Mesodermal cell (in vitro differentiated cells): ENCODE results near the gene DOCK1.

Source experiments
- H3K27ac ChIP-seq: 2 replicates; pipeline ENCODE4 v1.7.0; 2013; ENCODE audit warnings: mild to moderate bottlenecking, low read depth, low read length, moderate library complexity; ENCODE audit not compliant: severe bottlenecking
- H3K36me3 ChIP-seq: 2 replicates; pipeline ENCODE4 v1.7.1; 2013; ENCODE audit warnings: mild to moderate bottlenecking, low read length, moderate library complexity; ENCODE audit not compliant: control insufficient read depth, insufficient read depth
- H3K4me1 ChIP-seq: one replicate; pipeline ENCODE4 v1.7.1; 2013; ENCODE audit warnings: mild to moderate bottlenecking, low read length; ENCODE audit not compliant: insufficient read depth, control insufficient read depth, poor library complexity, severe bottlenecking
- H3K4me3 ChIP-seq: 2 replicates; pipeline ENCODE4 v1.7.0; 2013; ENCODE audit warnings: low read length, control low read depth, mild to moderate bottlenecking; ENCODE audit not compliant: insufficient read depth, poor library complexity, severe bottlenecking; ENCODE audit errors: extremely low read depth
- H3K9me3 ChIP-seq: 2 replicates; pipeline ENCODE4 v1.7.1; 2013; ENCODE audit warnings: mild to moderate bottlenecking, low read length, moderate library complexity; ENCODE audit not compliant: control insufficient read depth
- WGBS, 2 experiments: methylation state at CpG; one replicate each; pipeline ENCODE4 v1.1.5; 2013; ENCODE audit warnings: missing lambda C conversion rate in 2 of 2; ENCODE audit not compliant: insufficient coverage in 2 of 2; 5-methylcytosine and 5-hydroxymethylcytosine counted together

Gene DOCK1

GRCh38 chr10:127100983-127101615, 195.9 kb downstream of the DOCK1 start:
- no peak overlapping the region for H3K27ac ChIP-seq
- H3K9me3 ChIP-seq: no peaks in the 10 kb centered on the region
- WGBS, 2 experiments: 92 to 95% methylated on average over 10 of the region's 10 CpGs
- no peaks in the 10 kb centered on the region for H3K4me1 ChIP-seq
- no peak overlapping the region for H3K4me3 ChIP-seq
- peaks cover 26% of the 10 kb centered on the region for H3K36me3 ChIP-seq

- Histone ChIP-seq H3K4me3 (no peak overlapping the region), H3K4me1 (no peaks in the 10 kb centered on the region), H3K9me3 (no peaks in the 10 kb centered on the region), H3K36me3 (peaks cover 35% of the 10 kb centered on the region), H3K27ac (no peak overlapping the region)
- WGBS, 2 experiments: 86 to 90% methylated on average over 1 to 3 of the region's 3 CpGs
These were observed 196.9 kb downstream of the DOCK1 start for GRCh38 chr10:127102176-127102575.

GRCh38 chr10:127115100-127115499, 209.9 kb downstream of the DOCK1 start:
- Histone ChIP-seq H3K27ac (no peak overlapping the region), H3K4me3 (no peak overlapping the region), H3K36me3 (peaks cover 33% of the 10 kb centered on the region), H3K4me1 (no peaks in the 10 kb centered on the region), H3K9me3 (no peaks in the 10 kb centered on the region)
- 100% methylated on average over 1 of the region's 1 CpG for WGBS, 2 experiments

GRCh38 chr10:127117125-127117524, 211.9 kb downstream of the DOCK1 start:
- Histone ChIP-seq H3K4me1 (no peaks in the 10 kb centered on the region), H3K36me3 (peaks cover 19% of the 10 kb centered on the region), H3K27ac (no peak overlapping the region), H3K9me3 (no peaks in the 10 kb centered on the region), H3K4me3 (no peak overlapping the region)
- WGBS, 2 experiments: 50% methylated on average over 2 of the region's 4 CpGs; no CpG with 5 or more reads in 1 of the 2 experiments

- Histone ChIP-seq H3K4me3 (no peak overlapping the region), H3K9me3 (no peaks in the 10 kb centered on the region), H3K4me1 (no peaks in the 10 kb centered on the region), H3K27ac (no peak overlapping the region), H3K36me3 (peaks cover 19% of the 10 kb centered on the region)
These were observed 212.8 kb downstream of the DOCK1 start for GRCh38 chr10:127118034-127118433.

- Histone ChIP-seq H3K27ac (no peak overlapping the region), H3K36me3 (peaks cover 22% of the 10 kb centered on the region), H3K4me1 (no peaks in the 10 kb centered on the region), H3K9me3 (no peaks in the 10 kb centered on the region), H3K4me3 (no peak overlapping the region)
- WGBS, 2 experiments: 94 to 98% methylated on average over 7 of the region's 8 CpGs
These were observed 214.7 kb downstream of the DOCK1 start for GRCh38 chr10:127119936-127120335.

- Histone ChIP-seq H3K36me3 (peaks cover 36% of the 10 kb centered on the region), H3K27ac (no peak overlapping the region), H3K4me3 (no peak overlapping the region), H3K9me3 (no peaks in the 10 kb centered on the region), H3K4me1 (no peaks in the 10 kb centered on the region)
- WGBS, 2 experiments: 88 to 92% methylated on average over 4 of the region's 4 CpGs
These were observed 217.6 kb downstream of the DOCK1 start for GRCh38 chr10:127122831-127123230.

GRCh38 chr10:127123626-127124025, 218.4 kb downstream of the DOCK1 start:
- peaks cover 32% of the 10 kb centered on the region for H3K36me3 ChIP-seq
- no peaks in the 10 kb centered on the region for H3K9me3 ChIP-seq
- H3K4me3 ChIP-seq: no peak overlapping the region
- 92 to 98% methylated on average over 5 to 6 of the region's 6 CpGs for WGBS, 2 experiments
- no peak overlapping the region for H3K27ac ChIP-seq
- H3K4me1 ChIP-seq: no peaks in the 10 kb centered on the region

- H3K9me3 ChIP-seq: no peaks in the 10 kb centered on the region
- H3K36me3 ChIP-seq: peaks cover 38% of the 10 kb centered on the region
- no peaks in the 10 kb centered on the region for H3K4me1 ChIP-seq
- 90 to 99% methylated on average over 8 of the region's 9 CpGs for WGBS, 2 experiments
- H3K27ac ChIP-seq: no peak overlapping the region
- no peak overlapping the region for H3K4me3 ChIP-seq
These were observed 220.1 kb downstream of the DOCK1 start for GRCh38 chr10:127125331-127125730.

- no CpG with 5 or more reads among the region's 1 CpG for WGBS, 2 experiments
- Histone ChIP-seq H3K9me3 (no peaks in the 10 kb centered on the region), H3K4me1 (no peaks in the 10 kb centered on the region), H3K36me3 (peaks cover 51% of the 10 kb centered on the region), H3K27ac (no peak overlapping the region), H3K4me3 (no peak overlapping the region)
These were observed 222.6 kb downstream of the DOCK1 start for GRCh38 chr10:127127822-127128221.

GRCh38 chr10:127129104-127129503, 223.9 kb downstream of the DOCK1 start:
- no peaks in the 10 kb centered on the region for H3K9me3 ChIP-seq
- H3K4me1 ChIP-seq: no peaks in the 10 kb centered on the region
- peaks cover 51% of the 10 kb centered on the region for H3K36me3 ChIP-seq
- H3K4me3 ChIP-seq: no peak overlapping the region
- H3K27ac ChIP-seq: no peak overlapping the region
- 98% methylated on average over 5 of the region's 5 CpGs for WGBS, 2 experiments
